GM20000 (cell line): ENCODE results near the gene CPE.

Experiments used
- DNase-seq: peaks from one replicate; pipeline ENCODE4 v3.0.0; 2012; ENCODE audit warnings: low spot score
- CTCF ChIP-seq: IDR thresholded peaks from 2 replicates; pipeline ENCODE4 v1.5.1; 2012; ENCODE audit warnings: mild to moderate bottlenecking, control low read depth; ENCODE audit errors: extremely low read depth, missing control alignments

CPE gene

GRCh38 chr4:165386328-165386727, 7.5 kb downstream of the CPE start:
- no peak for TF ChIP-seq CTCF
- no peak for DNase-seq

DNA sequence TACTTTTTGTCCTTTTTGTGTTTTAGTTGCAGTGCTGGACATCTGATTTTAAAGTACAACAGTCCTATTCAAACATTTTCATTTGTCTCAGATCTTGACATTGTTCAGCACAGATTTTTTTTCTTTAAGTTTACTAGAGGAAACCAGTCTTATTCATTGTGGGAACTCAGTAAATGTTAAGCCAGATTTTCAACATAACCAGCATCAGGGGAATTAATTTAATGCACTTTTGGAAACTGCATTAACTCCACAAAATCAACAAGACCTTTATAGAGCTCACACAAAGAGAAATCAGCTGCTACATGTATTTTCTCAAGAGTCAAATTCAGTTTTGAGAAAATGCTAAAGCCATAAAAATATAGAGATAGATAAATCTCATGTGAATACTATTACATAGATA, 9.9 kb downstream of the CPE start:
- no peak for DNase-seq
- no peak for TF ChIP-seq CTCF

DNA sequence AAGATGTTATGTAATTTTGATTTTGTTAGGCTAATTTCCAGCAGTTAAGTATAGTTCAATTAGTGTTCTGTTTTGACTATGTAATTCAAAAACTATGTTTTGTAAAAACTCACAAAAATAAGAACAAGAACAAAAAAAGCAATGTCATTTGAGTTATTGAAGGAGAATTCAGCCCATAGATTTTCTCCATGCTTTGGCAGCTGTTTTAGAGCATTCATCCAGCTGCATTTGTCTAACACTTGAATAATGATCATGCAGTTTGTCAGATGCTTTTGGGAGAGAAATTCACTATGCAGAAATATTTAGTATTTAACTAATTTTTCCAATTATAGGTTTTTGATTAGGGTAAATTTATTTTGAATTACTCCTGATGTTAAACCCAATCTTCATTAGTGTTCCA, 14.2 kb downstream of the CPE start:
- no peak for DNase-seq
- no peak for TF ChIP-seq CTCF

GRCh38 chr4:165393704-165394103, 14.9 kb downstream of the CPE start:
- TF ChIP-seq CTCF = no peak
- DNase-seq = no peak

DNA sequence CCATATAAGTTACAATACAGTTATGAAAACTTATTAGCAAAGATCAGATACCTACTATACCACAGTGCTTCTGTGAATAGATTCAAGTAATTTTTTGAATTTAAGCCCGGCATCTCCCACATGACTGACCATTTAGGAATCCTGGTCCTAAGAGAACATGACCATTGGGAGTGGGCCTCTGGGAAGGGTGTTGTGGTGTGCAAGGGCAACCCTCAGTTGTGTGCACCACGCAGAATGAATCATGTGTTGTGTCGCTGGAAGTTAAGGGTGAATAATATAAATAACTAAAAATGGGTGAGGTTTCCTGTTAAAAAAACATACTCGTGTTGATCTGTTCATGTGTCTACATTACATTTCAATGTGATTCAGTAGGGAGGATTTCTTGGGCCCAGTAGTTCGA, 15.5 kb downstream of the CPE start:
- no peak for DNase-seq
- no peak for TF ChIP-seq CTCF

DNA sequence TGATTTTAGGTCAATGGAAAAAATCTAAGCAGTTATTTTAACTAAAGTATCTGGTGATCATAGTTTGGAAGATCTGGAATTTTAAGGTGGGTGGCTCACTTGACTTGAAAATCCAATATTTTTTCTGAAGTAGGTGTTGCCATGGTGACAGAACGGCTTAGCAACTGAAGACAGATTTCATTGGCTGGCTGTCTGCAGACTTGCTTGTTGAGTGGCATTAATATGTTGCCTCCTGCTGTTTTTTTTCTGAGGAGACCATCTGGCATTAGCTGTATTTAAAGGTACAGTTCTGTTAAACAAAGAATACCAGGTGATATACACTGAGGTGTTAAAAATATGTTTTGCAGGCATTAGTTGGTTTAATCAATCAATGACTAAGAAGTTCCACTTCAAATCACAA, 19.8 kb downstream of the CPE start:
- DNase-seq = no peak
- TF ChIP-seq CTCF = no peak

DNA sequence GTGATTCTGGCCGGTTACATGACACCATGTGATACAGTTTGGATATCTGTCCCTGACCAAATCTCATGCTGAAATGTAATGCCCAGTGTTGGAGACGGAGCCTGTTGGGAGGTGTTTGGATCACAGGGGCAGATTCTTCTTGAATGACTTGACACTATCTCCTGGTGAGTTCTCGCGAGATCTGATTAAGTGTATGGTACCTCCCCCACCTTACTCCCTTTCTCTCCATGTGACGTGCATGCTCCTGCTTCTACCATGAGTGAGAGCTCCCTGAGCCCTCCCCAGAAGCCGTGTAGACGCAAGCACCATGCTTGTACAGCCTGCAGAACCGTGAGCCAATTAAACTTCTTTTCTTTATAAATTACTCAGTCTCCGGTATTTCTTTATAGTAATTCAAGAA, 23.6 kb downstream of the CPE start:
- no peak for TF ChIP-seq CTCF
- DNase-seq = no peak

DNA sequence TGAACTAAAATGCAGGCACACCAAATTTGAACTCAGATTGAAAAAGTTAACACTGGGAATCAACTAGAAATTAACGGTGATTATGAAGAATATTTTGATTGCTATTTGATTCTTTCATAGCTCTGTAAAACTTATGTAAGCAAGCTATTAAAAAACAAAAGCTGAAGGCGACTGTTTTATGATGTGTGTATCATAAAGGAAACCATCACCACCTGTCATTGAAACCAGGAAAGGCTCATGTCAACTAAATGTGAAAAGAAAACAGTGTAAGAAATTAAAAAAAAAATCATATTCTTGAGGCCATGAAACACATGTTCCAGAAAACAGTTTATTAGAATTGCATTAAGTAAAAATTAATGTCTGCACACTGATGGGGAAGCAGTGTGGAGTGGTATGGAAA, 24.2 kb downstream of the CPE start:
- no peak for DNase-seq
- TF ChIP-seq CTCF = no peak
